ENCODE results near the gene CKLF. TPM values are rescaled to one million over a fixed set of nuclear protein-coding genes. Genes with fewer than 3 reads are reported as not detected.
"Not testable (repeated sequence)": the region's sequence is repeated elsewhere in the genome, so short reads cannot be mapped to it uniquely, and the experiment has no call there.

The CKLF gene
- total RNA-seq, 1 donor from 2014 or later, result 31.8 TPM

DNA sequence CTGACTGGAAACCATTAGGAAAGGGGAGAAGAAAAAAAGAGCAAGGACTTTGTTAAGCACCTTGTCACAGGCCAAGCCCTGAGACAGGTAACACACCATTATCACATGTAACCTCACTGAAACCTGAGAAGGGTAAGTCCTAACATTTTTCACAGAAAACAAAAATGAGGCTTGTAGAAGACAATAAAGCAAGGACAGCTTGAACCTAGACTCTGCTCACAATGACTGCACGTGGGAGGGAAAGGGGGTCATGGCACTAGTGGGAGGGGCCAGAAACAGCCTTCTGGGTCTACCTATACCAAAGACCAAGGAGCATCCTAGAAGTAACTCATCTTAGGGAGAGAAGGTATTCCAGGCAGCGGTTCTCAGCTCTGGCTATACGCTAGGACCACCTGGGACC, 10.0 kb upstream of the CKLF start:
- DNase-seq (ENCODE audit: low spot score), result no peak

DNA sequence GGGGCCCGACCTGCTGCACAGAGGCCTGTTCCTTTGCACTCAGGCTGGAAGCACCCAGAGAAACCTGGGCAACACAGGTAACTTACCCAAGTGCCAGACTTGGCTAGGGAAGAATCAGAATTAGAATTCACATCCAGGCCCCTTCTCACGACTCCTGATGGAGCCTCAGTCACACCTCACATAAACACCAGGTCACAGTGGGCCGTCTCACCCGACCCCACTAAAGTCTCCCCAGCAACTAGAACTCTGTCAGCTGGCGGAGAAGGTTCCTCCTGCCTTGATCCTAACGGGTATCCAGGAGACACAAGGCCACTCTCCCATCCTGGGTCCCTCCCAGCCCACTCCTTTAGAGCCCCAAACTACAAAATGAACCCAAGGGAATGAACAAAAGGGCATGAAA, 8.8 kb upstream of the CKLF start:
- no peak for DNase-seq (ENCODE audit: low spot score)

DNA sequence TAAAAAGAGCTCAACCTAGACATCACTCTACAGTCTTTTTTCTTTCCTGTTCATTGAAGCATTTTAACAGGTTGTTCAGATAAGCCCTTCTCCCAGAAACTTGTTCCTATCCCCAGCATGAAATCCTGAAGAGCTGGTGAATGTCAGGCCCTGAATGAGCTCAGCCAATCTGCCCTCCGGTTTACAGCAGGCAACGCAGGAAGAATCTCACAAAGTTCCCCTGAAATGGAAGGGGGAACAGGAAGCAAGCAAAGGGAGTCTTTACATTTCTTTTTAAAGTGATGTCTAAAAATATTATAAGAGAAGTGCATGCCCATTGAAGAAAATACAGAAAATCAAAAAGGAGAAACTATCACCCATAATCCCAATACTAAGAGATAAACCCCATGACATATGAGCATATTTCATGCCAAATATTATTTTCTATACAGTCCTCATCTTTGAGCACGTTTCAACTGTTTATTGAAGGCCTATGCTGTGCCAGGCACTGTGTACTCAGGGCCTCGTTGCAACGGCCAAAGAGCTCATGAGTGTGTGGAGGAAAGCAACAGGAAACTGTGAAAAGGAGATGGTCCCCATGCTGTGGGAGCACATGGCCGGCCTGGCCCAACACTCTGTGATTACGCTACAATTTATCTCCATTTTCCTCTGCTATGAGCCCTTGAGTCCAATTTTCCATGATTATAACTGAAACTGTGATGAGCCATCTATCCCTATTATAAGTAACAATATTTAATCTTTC, 8.2 kb upstream of the CKLF start:
- DNase-seq (ENCODE audit: low spot score), result no peak

DNA sequence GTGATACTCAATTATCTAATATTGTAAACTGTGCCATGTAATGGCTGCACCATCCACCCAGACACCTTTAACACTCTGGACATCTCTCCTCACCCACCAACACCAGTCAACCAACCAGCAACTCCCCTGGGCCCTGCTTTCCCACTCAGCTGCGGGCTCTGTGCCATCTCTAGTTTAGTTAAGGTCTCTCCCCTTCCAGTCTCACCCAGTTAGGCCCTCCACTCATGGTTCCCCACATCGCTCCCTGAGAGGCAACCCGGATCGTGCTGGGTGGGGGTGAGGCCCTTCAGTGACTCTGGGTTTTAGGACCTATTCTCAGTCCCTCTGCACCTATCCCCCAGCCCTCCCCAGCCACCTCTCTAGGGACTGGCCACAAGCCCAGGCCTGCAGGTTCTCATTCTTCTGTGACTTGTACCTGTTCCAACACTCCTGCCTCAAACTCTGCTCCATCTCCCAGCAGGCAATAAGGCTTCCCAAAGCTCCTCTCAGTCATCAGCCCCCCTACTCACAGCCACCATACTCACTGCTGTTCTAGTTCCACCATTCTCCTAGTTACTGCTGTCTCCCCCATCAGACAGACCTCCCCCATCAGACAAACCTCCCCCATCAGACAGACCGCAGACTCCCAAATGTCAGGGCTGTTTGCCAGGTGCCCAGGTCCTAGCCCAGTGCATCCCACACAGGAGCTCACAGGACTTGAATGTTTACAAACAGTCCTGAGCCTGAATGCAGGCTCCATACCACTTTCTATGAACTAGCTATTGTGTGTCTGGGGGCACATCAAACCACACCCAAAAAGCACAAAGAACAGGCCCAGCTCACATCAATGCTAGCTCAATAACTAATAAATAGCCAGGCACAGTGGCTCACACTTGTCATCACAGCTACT, 5.0 kb upstream of the CKLF start:
- no peak for DNase-seq (ENCODE audit: low spot score)

DNA sequence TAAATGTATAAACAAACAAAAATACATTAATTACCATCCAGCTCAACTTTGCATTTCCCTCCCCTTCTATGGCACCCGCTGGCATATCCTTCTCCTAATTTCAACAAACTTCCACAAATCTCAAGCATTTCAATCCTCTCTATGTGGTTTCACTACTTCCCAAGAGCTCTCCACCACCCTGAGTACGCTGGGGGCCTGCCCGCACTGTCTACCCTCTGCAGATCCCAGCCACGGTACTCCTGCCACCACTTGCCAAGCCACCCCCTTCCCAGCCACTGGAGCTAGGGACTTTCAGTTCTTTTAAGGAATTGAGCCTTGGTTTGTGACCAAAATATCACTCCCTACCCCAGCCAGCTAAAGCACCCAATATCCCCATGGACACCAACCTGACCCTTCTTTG, 4.3 kb upstream of the CKLF start:
- DNase-seq (ENCODE audit: low spot score), result no peak

DNA sequence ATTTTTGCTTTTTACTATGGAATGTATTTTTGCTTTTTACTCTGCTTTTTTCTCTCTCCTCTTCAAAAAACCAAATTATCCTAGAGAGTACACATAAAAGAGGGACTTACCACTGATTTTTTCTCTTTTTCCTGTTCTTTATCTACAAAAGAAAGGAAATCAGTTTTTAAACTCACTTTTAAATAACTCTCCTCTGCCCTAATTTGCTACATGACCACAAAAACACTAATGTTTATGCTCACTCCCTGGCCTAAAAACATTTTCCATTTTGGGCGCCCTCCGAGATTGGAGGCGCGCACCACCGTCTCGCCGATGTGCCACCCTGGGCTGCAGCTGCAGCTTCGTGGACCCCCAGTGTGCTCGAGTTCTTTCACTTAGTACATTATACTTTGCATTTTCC, 3.5 kb upstream of the CKLF start:
- DNase-seq (ENCODE audit: low spot score), result no peak

DNA sequence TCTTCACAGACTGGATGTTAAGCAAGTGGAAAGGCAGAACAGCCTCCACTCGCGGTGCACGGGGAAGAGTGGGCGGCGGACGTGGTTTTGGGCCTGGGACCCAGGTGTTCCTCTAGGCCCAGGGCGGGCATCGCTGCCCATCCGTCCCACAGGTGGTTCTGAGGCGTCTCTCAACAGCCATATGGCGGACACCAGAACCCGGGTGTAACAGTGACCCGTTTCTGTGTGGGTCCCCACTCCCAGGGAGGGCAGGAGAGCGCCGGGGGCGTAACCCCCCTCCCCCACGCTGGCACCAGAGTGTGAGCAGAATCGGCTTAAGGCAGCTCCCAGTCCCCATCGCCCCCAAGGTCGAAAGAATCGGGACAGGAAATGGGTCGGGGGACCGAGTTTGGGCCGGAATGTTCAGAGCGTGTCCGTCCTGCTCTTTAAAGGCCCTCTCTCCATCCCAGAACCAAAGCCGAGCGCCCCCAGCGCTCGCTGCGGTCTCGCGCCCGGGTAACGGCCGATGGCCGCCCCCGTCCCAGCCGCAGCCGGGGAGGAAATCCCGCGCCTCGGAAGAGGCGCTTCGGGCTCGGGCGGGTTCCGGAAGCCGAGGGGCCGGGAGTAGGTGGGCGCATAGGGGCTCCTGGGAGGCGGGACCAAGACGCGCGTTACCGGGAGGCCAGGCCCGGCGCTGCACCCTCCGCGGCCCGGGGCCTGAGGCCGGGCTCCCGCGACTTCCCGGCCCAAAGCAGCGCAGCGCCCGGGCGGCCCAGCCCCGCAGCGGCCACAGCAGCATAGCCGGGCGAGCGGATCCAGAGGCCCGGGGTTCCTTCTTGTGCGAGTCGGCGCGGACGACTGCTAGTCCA, 2.9 kb upstream of the CKLF start, which contains the start of gene TK2:
Gene TK2, minus strand, starts transcription at position 839 of the 848 bp plus-strand sequence. Its CDS starts 61 bp downstream, at position 778.
- DNase-seq (ENCODE audit: low spot score), result peak; percentile 88

DNA sequence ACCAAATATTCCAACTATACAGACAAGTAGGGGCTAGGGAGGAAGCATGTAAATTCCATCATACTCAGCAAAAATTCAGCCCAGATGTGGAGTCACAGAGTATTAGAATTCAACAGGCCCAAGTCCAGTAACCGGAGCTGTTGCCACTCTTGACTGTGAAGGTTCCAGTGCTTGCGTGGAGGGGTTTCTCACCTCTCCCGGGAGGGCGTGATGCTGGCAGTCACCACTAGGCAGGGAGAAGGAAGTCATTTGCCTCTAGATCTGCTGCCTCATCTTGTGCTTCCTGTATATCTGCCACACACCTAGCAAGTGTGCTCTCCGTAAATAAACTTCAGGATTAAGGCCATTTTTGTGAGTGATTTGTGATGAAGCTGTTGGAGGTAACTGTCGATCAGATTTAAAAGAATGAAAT, 1.0 kb upstream of the CKLF start:
- peak; percentile 34 for DNase-seq (ENCODE audit: low spot score)

DNA sequence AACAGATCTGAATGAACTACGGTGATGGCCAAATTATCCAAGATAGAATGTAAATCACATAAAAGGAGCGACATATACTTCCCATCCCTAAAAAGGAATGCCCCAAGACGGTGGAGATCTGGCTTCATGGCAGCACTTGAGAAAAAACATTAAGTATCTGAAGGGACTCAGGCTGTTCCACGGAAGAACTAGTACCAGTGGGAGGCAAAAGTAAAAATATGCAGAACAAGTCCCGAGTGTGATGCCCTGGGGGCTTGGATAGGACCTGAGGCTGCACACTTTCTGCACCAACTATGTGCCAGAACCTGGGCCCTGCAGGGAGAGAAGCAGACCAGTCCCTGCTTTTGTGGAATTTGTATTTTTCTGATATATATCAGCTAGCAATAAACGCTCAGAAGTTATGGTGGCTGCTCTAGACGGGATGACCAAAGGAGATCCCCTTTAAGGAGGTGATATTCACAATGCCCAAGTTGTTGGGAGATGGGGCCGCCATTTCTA, 539 bp upstream of the CKLF start:
- no peak for DNase-seq (ENCODE audit: low spot score)

DNA sequence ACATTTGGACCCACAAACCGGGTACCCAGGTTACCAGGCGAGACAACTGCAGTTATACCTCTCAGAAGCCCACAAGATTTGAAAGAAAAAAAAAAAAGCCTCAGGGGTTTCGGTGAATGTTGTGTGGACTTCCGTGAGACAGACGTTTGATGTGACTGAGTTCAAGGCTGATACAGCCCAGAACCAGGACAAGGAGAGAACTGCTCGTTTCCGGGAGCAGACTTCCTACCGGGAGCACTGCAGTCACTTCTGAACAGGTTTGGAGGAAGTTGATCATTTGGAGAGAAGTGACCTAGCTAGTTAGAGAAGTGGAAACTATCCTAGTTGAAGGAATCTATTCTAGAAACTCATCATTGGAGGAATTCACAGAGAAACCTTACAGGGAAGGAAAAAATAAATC, 847 bp downstream of the CKLF start:
- DNase-seq (ENCODE audit: low spot score), result no peak

DNA sequence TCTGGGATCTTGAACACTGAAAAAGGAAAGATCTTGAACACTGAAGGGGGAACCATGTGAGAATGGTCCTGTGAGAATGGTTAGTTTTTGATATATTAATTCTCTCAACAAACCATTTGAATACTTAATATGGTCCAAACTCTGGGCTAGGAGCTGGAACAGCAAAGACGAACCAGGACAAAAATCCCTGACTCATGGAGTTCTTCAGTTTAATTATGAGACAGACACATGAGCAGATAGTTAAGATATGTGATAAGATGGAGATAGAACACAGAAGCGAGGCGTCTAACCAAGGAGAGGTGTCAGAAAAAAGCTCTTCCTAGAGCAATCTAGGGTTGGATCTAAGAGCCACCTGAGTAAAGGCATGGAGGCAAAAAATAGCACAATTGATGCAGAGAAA, 1.6 kb downstream of the CKLF start:
- DNase-seq (ENCODE audit: low spot score), result no peak

DNA sequence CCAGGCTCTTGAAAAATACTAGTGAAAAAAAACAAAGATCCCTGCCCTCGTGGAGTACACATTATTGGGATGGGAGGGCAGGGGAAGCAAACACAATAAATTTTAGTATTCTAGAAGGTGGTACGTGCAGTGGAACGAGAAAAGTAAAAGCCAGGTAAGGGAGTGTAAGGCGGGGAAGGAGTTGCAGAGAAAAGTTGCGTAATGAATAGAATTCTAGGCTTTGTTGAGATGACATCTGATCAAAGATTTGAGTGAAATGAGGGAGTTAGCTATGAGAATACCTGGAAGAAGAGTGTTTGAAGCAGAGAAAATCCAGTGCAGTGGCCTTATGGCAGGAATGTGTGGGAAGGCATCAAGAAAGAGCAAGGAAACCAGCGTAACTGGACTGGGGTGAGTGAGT, 2.1 kb downstream of the CKLF start:
- no peak for DNase-seq (ENCODE audit: low spot score)

DNA sequence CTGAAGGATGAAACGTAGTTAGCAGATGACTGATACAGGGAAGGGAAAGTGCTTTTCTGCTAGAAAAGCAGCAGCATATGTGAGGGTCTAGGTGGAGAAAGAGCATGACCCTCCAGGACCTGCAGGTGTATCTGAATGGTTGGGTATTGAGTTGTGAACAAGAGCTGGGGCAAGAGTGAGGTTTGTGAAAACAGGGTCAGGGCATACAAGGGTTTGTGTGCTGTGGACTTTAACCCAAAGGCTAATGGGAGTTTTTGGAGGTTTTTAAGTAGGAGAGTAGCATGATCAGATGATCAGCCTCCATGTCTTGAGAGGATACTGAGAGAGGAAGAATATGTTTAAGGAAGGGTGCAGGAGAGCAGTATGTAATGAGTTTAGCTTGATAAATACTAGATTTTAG, 7.7 kb downstream of the CKLF start:
- no peak for DNase-seq (ENCODE audit: low spot score)

DNA sequence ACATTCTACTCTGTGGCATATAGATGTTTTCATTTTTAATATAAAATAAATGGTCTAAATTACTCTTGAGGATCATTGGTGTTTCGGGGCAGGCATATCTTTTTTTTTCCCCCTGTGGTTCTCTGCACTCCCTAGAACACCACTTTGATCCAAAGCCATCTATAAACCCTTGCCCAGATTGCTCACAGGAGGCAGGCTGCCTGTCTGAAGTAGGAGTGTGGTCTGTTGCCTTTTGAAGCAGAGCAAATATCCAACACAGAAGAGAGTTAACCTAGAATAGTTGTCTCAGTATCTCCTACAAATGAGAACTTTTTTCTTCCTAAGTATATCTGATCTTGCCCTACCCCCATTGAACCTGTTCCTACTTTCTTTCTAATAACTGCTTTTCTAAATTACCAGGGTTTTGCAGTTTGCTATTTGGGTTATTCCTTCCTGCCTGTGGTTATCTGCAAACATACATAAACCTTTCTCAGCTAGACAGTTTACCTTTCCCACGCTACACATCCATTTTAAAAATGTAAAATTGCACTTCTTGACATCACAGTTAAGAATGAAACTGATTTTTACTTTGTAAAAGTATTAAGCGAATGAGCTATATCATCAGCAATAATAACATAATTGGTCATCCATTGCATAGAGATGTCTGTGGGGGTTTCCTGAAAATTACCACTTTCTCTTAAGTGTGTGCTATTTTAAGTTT, 9.2 kb downstream of the CKLF start:
- DNase-seq (ENCODE audit: low spot score), result no peak

DNA sequence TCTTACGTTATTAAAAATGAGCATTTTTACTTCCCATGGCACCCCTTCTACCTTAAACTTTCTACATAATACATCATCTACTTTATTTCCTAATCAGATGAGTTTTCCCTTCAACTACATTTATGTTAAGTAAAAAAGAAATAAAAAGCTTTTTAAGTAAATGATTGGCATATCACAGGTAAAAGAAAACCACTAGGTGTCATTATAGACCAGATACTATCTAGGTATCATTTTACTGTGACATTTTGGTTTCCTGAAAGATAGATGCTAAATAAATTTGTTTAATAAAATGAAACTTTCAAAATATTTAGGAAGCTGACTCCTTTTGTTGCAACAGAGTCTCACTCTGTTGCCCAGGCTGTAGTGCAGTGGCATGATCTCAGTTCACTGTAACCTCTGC, 10.0 kb downstream of the CKLF start:
- DNase-seq (ENCODE audit: low spot score), result no peak

DNA sequence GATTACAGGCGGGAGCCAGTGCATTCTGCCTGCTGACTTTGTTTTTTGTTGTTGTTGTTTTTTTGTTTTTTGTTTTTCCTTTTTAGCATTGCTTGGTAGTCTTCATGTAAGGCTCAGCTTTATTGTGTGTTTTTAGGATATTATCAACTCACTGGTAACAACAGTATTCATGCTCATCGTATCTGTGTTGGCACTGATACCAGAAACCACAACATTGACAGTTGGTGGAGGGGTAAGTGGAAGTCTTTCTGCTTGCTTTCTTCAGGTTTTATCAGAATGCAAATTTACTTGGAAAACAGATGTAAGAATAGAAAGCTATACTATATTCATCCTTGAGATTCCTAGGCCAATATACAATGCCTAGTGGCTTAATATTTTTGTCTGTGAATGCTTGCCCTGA, 10.6 kb downstream of the CKLF start:
- DNase-seq (ENCODE audit: low spot score), result no peak

DNA sequence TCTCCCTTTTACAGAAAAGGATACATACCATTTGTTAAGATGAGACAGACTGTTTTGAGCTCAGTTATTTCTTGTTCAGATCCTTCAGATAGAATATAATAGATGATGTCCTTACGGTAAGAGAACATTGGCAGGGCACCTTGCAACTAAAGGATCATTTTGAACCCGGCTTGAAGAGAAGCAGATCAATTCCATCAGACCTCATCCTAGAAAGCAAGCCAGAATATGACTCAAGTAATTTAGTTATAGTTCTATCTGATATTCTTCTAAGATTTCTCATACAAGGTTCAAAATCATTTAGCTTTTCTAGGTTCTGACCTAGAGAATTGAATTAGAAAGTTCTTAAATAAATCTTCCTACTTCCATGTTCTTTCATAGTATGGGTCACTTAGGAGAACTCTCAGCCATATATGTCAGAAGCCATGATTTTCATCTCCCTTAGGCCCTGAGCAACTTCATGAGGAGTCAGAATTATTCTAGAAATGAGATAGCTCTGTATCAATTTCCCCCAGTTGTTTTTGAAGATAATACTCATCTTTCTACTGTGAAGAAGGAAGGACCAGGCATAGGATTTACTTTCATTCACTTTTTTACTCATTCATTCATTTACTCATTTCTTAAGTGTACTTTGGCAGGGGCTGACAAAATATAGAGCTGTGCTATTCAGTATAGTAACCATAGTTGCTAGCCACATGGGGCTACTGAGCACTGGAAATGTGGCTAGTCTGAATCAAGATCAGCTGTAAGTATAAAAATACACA, 11.4 kb downstream of the CKLF start:
- DNase-seq (ENCODE audit: low spot score), result no peak

DNA sequence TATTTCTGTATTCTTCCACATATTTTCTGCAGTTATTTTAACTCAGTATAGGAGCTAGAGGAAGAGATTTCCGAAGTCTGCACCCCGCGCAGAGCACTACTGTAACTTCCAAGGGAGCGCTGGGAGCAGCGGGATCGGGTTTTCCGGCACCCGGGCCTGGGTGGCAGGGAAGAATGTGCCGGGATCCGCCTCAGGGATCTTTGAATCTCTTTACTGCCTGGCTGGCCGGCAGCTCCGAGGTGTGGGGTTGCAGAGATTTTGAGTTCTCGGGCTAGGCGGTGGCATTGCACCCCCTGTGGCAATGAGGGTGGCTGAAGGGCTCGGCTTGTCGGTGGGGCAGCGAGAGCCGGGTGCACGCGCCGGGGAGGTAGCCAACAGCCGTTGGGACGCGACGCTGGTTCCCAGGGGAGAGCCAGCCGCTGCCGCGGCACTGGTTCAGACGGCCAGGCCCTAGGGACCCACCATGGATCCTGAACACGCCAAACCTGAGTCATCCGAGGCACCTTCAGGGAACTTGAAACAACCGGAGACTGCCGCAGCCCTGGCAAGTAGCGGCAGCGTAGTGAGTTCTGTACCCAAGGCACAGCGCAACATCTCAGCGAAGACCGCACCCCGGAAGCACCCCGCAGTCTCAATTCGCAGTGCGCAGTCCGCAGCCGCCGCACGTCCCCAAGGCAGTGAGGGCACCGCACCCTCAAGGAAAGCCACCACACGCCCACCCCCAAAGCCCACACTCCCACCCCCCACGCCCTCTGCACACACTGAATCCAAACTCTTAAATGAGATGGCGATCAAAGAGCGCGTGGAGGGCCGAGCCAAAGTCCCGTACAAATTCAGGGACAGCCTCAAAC, 13.9 kb downstream of the CKLF start, which contains the start of gene CMTM1:
Gene CMTM1, plus strand, starts transcription at position 389 of the 851 bp plus-strand sequence. Its CDS starts 75 bp downstream, at position 464.
- DNase-seq (ENCODE audit: low spot score), result no peak

DNA sequence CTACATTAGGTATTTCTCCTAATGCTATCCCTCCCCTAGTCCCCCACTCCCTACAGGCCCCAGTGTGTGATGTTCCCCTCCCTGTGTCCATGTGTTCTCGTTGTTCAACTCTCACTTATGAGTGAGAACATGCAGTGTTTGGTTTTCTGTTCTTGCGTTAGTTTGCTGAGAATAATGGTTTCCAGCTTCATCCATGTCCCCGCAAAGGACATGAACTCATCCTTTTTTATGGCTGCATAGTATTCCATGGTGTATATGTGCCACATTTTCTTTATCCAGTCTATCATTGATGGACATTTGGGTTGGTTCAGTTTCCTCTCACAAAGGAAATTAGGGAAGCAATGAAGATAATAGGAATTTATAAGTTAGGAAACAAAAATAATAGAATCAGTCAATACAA, 14.9 kb downstream of the CKLF start:
- DNase-seq (ENCODE audit: low spot score), result not testable (repeated sequence)

All from umbilical cord (tissue), 2 donors.